ENCODE data around the gene PDLIM1. TPM values are rescaled to one million over a fixed set of nuclear protein-coding genes. Genes with fewer than 3 reads are reported as not detected.

PDLIM1 gene
- total and polyA plus RNA-seq, 2 of the 13 experiments (the other 11 are each of a cell fraction or from before 2014, with no cell fraction given): 119 to 123 TPM

GRCh38 chr10:95262763-95263518 is 27.9 kb downstream of the PDLIM1 start (continued):
- no peak for TF ChIP-seq ASH2L (IDR thresholded peaks at IDR 0.05; ENCODE audit: insufficient read length, low read depth, low read length)
- TF ChIP-seq CC2D1A (CRISPR knock-in tag; IDR thresholded peaks at IDR 0.05): no peak
- TF ChIP-seq NRL (CRISPR knock-in tag; IDR thresholded peaks at IDR 0.05; ENCODE audit: borderline replicate concordance): no peak
- no peak for TF ChIP-seq KDM1A (CRISPR knock-in tag; IDR thresholded peaks at IDR 0.05)
- TF ChIP-seq TCF7L2 (IDR thresholded peaks at IDR 0.05; ENCODE audit: low read depth, low read length): no peak
- no peak for TF ChIP-seq ZFAT (CRISPR knock-in tag; conservative IDR thresholded peaks at IDR 0.05)
- TF ChIP-seq IKZF5 (CRISPR knock-in tag; IDR thresholded peaks at IDR 0.05): no peak
- no peak for TF ChIP-seq ZNF543 (CRISPR knock-in tag; IDR thresholded peaks at IDR 0.05)
- TF ChIP-seq MXD3 (CRISPR knock-in tag; IDR thresholded peaks at IDR 0.05): no peak
- no peak for TF ChIP-seq NFE2L1 (CRISPR knock-in tag; IDR thresholded peaks at IDR 0.05; ENCODE audit: borderline replicate concordance)
- TF ChIP-seq GRHL1 (CRISPR knock-in tag; conservative IDR thresholded peaks at IDR 0.05): no peak
- TF ChIP-seq PBX2 (CRISPR knock-in tag; IDR thresholded peaks at IDR 0.05): no peak
- TF ChIP-seq TEAD2 (CRISPR knock-in tag; IDR thresholded peaks at IDR 0.05): no peak
- TF ChIP-seq ZNF121 (CRISPR knock-in tag; IDR thresholded peaks at IDR 0.05): peak; percentile 83
- TF ChIP-seq RNF2 (conservative IDR thresholded peaks at IDR 0.05; ENCODE audit: low read depth): no peak
- no peak for TF ChIP-seq ZNF713 (CRISPR knock-in tag; IDR thresholded peaks at IDR 0.05)
- TF ChIP-seq DMTF1 (CRISPR knock-in tag; IDR thresholded peaks at IDR 0.05): no peak
- TF ChIP-seq MEF2D (CRISPR knock-in tag; IDR thresholded peaks at IDR 0.05): no peak
- no peak for TF ChIP-seq ERF (CRISPR knock-in tag; IDR thresholded peaks at IDR 0.05)
- peak in 1 of 2 experiments; percentile 15; a peak in 1 of 4 replicates for TF ChIP-seq POLR2A (IDR thresholded peaks at IDR 0.05; ENCODE audit: insufficient read depth in 1 of 2, low read depth in 2 of 2, low read length in 2 of 2)
- TF ChIP-seq TARDBP (CRISPR knock-in tag; IDR thresholded peaks at IDR 0.05): 0 out of 2 replicates have a peak, but pooled peaks have one; percentile 26
- TF ChIP-seq SOX6 (IDR thresholded peaks at IDR 0.05): no peak
- peak; percentile 24; the same call in 1 of the 2 replicates for TF ChIP-seq SOX6 (CRISPR knock-in tag; IDR thresholded peaks at IDR 0.05)
- no peak for TF ChIP-seq PRPF4 (IDR thresholded peaks at IDR 0.05; ENCODE audit: low read depth, low read length, poor library complexity, severe bottlenecking)
